Mammary epithelial cell (primary cell): ENCODE measurements around the gene SLC30A9.

ENCODE experiments used
- EZH2 ChIP-seq: IDR thresholded peaks from 2 replicates; pipeline ENCODE4 v1.6.1; 2012; ENCODE audit warnings: low read length, inconsistent platforms, borderline replicate concordance
- TF ChIP-seq, protein P1 (sequence below), 2 donors: IDR thresholded peaks in 1 of 2; conservative IDR thresholded peaks in 1 of 2; 2 replicates each; pipeline ENCODE4 v1.5.1; 2011 to 2012; ENCODE audit warnings: inconsistent platforms in 2 of 2, low read length in 2 of 2, mild to moderate bottlenecking in 2 of 2, control low read depth in 1 of 2, low read depth in 1 of 2; ENCODE audit not compliant: insufficient read depth in 1 of 2; ENCODE audit errors: extremely low read depth in 1 of 2

DNA sequence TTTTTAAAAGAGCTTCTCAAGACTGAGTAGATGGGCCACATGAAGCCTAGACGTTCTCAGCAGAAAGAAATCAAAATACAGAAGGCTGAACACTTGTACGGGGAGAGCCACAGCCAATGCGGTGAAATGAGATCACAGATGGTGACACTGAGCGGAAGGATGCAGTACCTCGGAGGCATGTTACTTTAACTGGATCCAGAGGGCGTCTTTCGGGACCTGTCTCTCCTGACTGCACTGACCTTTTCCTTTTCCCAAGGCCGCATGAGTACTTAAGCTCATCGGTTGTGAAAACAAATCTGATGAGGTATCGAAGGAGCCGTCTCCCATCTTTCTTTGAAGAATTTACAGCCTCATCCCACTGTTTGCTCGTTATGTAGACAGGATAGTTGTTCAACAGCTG, 129.6 kb downstream of the SLC30A9 start:
- TF ChIP-seq, protein P1, sequence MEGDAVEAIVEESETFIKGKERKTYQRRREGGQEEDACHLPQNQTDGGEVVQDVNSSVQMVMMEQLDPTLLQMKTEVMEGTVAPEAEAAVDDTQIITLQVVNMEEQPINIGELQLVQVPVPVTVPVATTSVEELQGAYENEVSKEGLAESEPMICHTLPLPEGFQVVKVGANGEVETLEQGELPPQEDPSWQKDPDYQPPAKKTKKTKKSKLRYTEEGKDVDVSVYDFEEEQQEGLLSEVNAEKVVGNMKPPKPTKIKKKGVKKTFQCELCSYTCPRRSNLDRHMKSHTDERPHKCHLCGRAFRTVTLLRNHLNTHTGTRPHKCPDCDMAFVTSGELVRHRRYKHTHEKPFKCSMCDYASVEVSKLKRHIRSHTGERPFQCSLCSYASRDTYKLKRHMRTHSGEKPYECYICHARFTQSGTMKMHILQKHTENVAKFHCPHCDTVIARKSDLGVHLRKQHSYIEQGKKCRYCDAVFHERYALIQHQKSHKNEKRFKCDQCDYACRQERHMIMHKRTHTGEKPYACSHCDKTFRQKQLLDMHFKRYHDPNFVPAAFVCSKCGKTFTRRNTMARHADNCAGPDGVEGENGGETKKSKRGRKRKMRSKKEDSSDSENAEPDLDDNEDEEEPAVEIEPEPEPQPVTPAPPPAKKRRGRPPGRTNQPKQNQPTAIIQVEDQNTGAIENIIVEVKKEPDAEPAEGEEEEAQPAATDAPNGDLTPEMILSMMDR (conservative IDR thresholded peaks at IDR 0.05 in 1 of 2, IDR thresholded peaks at IDR 0.05 in 1 of 2; ENCODE audit: extremely low read depth in 1 of 2, insufficient read depth in 1 of 2, low read depth in 1 of 2, low read length in 2 of 2) = no peak
- TF ChIP-seq EZH2 = no peak
